Motor neuron (in vitro differentiated cells): ENCODE measurements around the gene TOMM40. TPM values are rescaled to one million over a fixed set of nuclear protein-coding genes. Genes with fewer than 3 reads are reported as not detected.

Source experiments
- total RNA-seq, 8 experiments: library from RNA; unstranded; fragments of 300-600 nt; gene quantifications; 2 replicates each; pipeline versions ENCODE4 v1.2.3 to v1.2.4, GENCODE V29; 2022

Gene TOMM40
- total RNA-seq, 8 experiments from 2014 or later, result 30.9 to 141 (median 58.9) TPM

Other genes with a start within 250 kb of the TOMM40 start
- gene PVR, start 247.3 kb upstream of the TOMM40 start, total RNA-seq, result 10 to 100 TPM in 7 of 8 experiments, 1 to 10 TPM in 1; 9.7 to 62.3 (median 32.0) TPM
- 1 to 10 TPM in 7 of 8 experiments, under 1 TPM in 1; 0.96 to 6.2 (median 2.2) TPM for gene CEACAM19, start 219.8 kb upstream of the TOMM40 start, total RNA-seq
- under 1 TPM in 1 of 8 experiments, not detected in 7; 0.19 TPM for gene CEACAM16, start 192.1 kb upstream of the TOMM40 start, total RNA-seq
- gene BCL3, start 142.5 kb upstream of the TOMM40 start, total RNA-seq, result 10 to 100 TPM in 3 of 8 experiments, 1 to 10 TPM in 5; 1.2 to 26.8 (median 3.6) TPM
- gene CBLC, start 113.4 kb upstream of the TOMM40 start, total RNA-seq, result not detected
- 10 to 100 TPM in 1 of 8 experiments, 1 to 10 TPM in 7; 1.7 to 10.6 (median 6.1) TPM for gene BCAM, start 82.2 kb upstream of the TOMM40 start, total RNA-seq
- gene NECTIN2, start 45.0 kb upstream of the TOMM40 start, total RNA-seq, result 10 to 100 TPM; 35.7 to 99.7 (median 49.5) TPM
- gene APOE, start 14.5 kb downstream of the TOMM40 start, total RNA-seq, result 100 to 1,000 TPM in 2 of 8 experiments, 10 to 100 TPM in 3, 1 to 10 TPM in 3; 4.6 to 248 (median 30.2) TPM
- 10 to 100 TPM in 4 of 8 experiments, 1 to 10 TPM in 4; 1.1 to 77.6 (median 9.3) TPM for gene APOC1, start 23.4 kb downstream of the TOMM40 start, total RNA-seq
- gene APOC4, start 51.0 kb downstream of the TOMM40 start, total RNA-seq, result not detected
- 1 to 10 TPM in 1 of 8 experiments, under 1 TPM in 2, not detected in 5; 0.49 to 1.0 (median 0.56) TPM for gene APOC2, start 54.8 kb downstream of the TOMM40 start, total RNA-seq
- 10 to 100 TPM; 37.2 to 81.3 (median 59.5) TPM for gene CLPTM1, start 64.1 kb downstream of the TOMM40 start, total RNA-seq
- gene RELB, start 110.2 kb downstream of the TOMM40 start, total RNA-seq, result 10 to 100 TPM in 2 of 8 experiments, 1 to 10 TPM in 6; 1.7 to 15.4 (median 5.4) TPM
- gene CLASRP, start 147.8 kb downstream of the TOMM40 start, total RNA-seq, result 10 to 100 TPM; 22.2 to 82.6 (median 34.6) TPM
- 1 to 10 TPM in 3 of 8 experiments, under 1 TPM in 5; 0.46 to 1.9 (median 0.85) TPM for gene ZNF296, start 185.2 kb downstream of the TOMM40 start, total RNA-seq
- gene GEMIN7, start 188.0 kb downstream of the TOMM40 start, total RNA-seq, result 10 to 100 TPM; 15.5 to 33.8 (median 20.5) TPM
- gene PPP1R37, start 201.9 kb downstream of the TOMM40 start, total RNA-seq, result 10 to 100 TPM; 18.2 to 37.0 (median 22.6) TPM